ENCODE results near the gene OR6N2. TPM values are rescaled to one million over a fixed set of nuclear protein-coding genes. Genes with fewer than 3 reads are reported as not detected.

The OR6N2 gene
- total RNA-seq, 2 donors from 2014 or later, result not detected

- ATAC-seq, result peak in 1 of 2 donors; percentile 49
- intact Hi-C loops (cut with DNase I), result no loop called here
- no peak for DNase-seq
Measured at GRCh38 chr1:158771950-158772866, 8.8 kb downstream of the OR6N2 start, which contains the start of gene OR6N1. OR6N1 (minus strand) TSS chr1:158772195; CDS start chr1:158766682, 5,513 bp downstream.

DNA sequence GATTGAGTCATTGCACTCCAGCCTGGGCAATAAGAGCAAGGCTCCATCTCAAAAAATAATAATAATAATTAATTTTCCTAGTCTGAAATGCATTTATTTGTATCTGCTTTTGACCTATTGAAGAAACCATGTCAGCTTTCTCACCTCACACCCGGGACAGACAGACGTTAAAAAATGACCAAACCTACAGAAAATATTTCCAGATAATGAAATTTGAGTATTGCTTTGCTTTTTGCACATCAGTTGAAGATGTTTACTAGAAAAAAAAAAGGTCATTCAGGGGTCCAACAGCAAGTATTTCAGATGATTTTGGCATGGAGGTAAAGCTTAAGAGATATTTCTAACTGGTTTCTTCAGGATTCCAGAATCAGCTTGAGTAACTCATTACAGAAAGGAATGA, 26.6 kb downstream of the OR6N2 start, which contains the start of gene OR6K6:
Gene OR6K6, plus strand, starts transcription at position 301 of the 400 bp plus-strand sequence. CDS start 168 bp downstream, outside the sequence.
- intact Hi-C loops (cut with DNase I), result no loop called here
- no peak for ATAC-seq
- DNase-seq, result no peak

- DNase-seq (no peak), ATAC-seq (no peak)
- intact Hi-C loops (cut with DNase I), result no loop called here
Measured at GRCh38 chr1:158752155-158752712, 28.8 kb downstream of the OR6N2 start.

DNA sequence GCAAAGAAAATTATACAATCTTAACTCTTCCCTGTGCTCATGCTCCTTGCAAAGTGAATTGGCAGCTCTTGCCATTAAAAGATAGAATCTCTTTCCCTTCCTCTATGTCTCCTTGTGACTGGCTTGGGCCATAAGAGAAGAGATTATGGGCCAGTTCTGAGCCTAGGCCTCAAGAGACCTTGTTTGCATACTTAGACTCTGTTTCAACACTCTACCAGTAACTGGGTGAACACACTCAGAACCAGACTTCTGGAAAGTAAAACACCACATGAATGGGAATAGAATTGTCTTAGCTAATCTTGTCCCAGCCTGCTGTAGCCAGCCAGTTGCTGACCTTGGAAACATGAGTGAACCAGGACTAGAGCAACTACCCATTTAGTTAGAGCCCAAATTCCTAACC, 45.2 kb downstream of the OR6N2 start:
- ATAC-seq (no peak), DNase-seq (no peak)
- intact Hi-C loops (cut with DNase I), result no loop called here

GRCh38 chr1:158732524-158732923, 48.5 kb downstream of the OR6N2 start:
- DNase-seq, result no peak
- intact Hi-C loops (cut with DNase I), result no loop called here
- ATAC-seq, result no peak

DNA sequence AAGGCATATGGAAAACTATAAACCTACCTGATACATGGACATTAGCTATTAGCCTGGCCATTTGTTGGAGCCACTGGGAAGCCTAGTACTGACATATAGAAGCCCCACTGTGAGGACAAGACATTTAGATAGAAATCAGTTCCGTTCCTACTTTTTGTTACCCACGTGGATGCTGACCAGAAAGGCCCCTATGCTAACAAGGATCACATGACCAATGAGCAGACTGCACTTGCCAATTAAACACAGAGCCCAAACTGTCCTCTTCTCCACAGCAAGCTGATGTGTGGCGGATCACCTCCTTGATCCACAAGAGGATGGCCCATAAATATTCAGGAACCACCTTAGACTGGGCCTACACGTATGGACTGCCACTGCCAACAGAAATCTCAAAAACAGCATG, 49.3 kb downstream of the OR6N2 start:
- intact Hi-C loops (cut with DNase I), result no loop called here
- ATAC-seq, result no peak
- DNase-seq, result no peak

GRCh38 chr1:158730453-158730852, 50.6 kb downstream of the OR6N2 start:
- intact Hi-C loops (cut with DNase I), result no loop called here
- DNase-seq (no peak), ATAC-seq (no peak)

GRCh38 chr1:158728510-158729225, 52.3 kb downstream of the OR6N2 start:
- intact Hi-C loops (cut with DNase I), result no loop called here
- DNase-seq, result no peak
- ATAC-seq, result no peak

DNA sequence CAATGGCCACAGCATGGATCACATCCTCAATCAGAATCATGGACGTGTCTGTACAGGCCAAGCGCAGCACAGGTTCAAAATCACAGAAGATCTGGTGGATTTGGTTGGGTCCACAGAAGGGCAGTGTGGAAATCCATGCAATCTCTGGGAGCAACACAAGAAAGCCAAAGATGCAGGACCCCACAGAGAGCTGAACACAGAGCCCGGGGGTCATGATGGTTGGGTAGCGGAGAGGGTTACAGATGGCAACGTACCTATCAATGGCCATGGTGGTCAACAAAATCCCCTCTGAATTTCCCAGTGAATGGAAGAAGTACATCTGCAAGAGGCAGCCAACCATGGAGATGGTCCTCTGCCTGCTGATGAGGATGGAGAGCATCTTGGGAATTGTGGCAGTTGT, 56.6 kb downstream of the OR6N2 start:
- DNase-seq, result no peak
- ATAC-seq, result no peak
- intact Hi-C loops (cut with DNase I), result no loop called here

Other genes with a start within 250 kb of the OR6N2 start
- not detected for gene OR6Y1, start 226.8 kb downstream of the OR6N2 start, total RNA-seq
- gene OR6P1, start 210.6 kb downstream of the OR6N2 start, total RNA-seq, result not detected
- not detected for gene OR10X1, start 201.3 kb downstream of the OR6N2 start, total RNA-seq
- gene OR10Z1, start 175.9 kb downstream of the OR6N2 start, total RNA-seq, result not detected
- under 1 TPM; 0.03 to 0.15 TPM for gene SPTA1, start 94.5 kb downstream of the OR6N2 start, total RNA-seq
- gene OR6K2, start 80.6 kb downstream of the OR6N2 start, total RNA-seq, result not detected
- gene OR6K3, start 60.5 kb downstream of the OR6N2 start, total RNA-seq, result not detected
- gene OR6K6, start 26.5 kb downstream of the OR6N2 start, total RNA-seq, result not detected
- gene OR6N1, start 9.0 kb downstream of the OR6N2 start, total RNA-seq, result not detected
- gene MNDA, start 50.1 kb upstream of the OR6N2 start, total RNA-seq, result 1 to 10 TPM; 5.2 to 9.5 TPM
- under 1 TPM; 0.55 to 0.59 TPM for gene PYHIN1, start 150.3 kb upstream of the OR6N2 start, total RNA-seq
- 10 to 100 TPM; 43.7 to 67.7 TPM for gene IFI16, start 228.7 kb upstream of the OR6N2 start, total RNA-seq

Measured in left cardiac atrium (tissue), 4 donors.